HCT116 (cell line): ENCODE results near the gene SYDE1. TPM values are rescaled to one million over a fixed set of nuclear protein-coding genes. Genes with fewer than 3 reads are reported as not detected.

Experiments used
- ATAC-seq: fragments of 200-7000 bp; cut with Tn5 transposase; 2 replicates; pipeline ENCODE4 v1.9.1; 2020; ENCODE audit warnings: mild to moderate bottlenecking, moderate library complexity
- BruUV-seq: library from RNA; stranded (reverse); fragments of 400-500 nt; replicated peaks from 2 replicates; lab custom pipeline; 2021; lab: Mats Ljungman, UMichigan
- CTCF ChIA-PET: fragments of 300-600 bp; sonication (Branson Sonifier 250); formaldehyde crosslinking; loops from one replicate; lab custom pipeline; 2021; ENCODE audit warnings: antibody characterized with exemption; lab: Charles Lee
- POLR2A ChIA-PET: fragments of 300-600, 350-600 bp; sonication (Branson Sonifier 250); formaldehyde crosslinking; loops from one replicate; lab custom pipeline; 2021; ENCODE audit warnings: antibody characterized with exemption; lab: Charles Lee
- RAD21 ChIA-PET, 2 experiments: fragments of 300-600 bp; sonication (Branson Sonifier 250); formaldehyde crosslinking; loops; one replicate each; lab custom pipeline; 2023; ENCODE audit warnings: low total read pairs in 2 of 2; ENCODE audit not compliant: uncharacterized antibody in 2 of 2, unreplicated experiment in 2 of 2, low non-redundant PET in 1 of 2; lab: Charles Lee
- DNase-seq: peaks from one replicate; pipeline ENCODE4 v3.0.0-alpha.2; 2010; ENCODE audit warnings: low read depth, low spot score
- H2AFZ ChIP-seq: fragments of 200-600 bp; shearing (Covaris generic), sonication (generic); 2 replicates; pipeline ENCODE4 v1.6.1; 2017; ENCODE audit warnings: low read depth, mixed run types, mixed read lengths, antibody characterized with exemption, low read length; ENCODE audit not compliant: poor library complexity, severe bottlenecking
- H3K27ac ChIP-seq: 2 replicates; pipeline ENCODE4 v1.5.1; 2012; ENCODE audit warnings: low read depth, low read length
- H3K27me3 ChIP-seq: fragments of 200-600 bp; sonication (generic); 2 replicates; pipeline ENCODE4 v1.6.1; 2016; ENCODE audit warnings: mixed run types, low read length, mixed read lengths; ENCODE audit not compliant: insufficient read depth
- H3K36me3 ChIP-seq, 2 experiments: fragments of 200-500 bp in 1 of 2; fragments of 200-600 bp in 1 of 2; sonication (Bioruptor generic) in 1 of 2; sonication (generic) in 1 of 2; 2 replicates each; pipeline versions ENCODE4 v1.5.1 to v1.6.1; 2014 to 2016; ENCODE audit warnings: low read length in 2 of 2, inconsistent platforms in 1 of 2, mixed read lengths in 1 of 2, mixed run types in 1 of 2; ENCODE audit not compliant: insufficient read depth in 2 of 2, control insufficient read depth in 1 of 2
- H3K4me1 ChIP-seq, 2 experiments: fragments of 200-600 bp in 1 of 2; sonication (generic) in 1 of 2; 2 replicates each; pipeline versions ENCODE4 v1.5.1 to v1.6.1; 2012 to 2017; ENCODE audit warnings: low read length in 2 of 2, inconsistent platforms in 1 of 2, mild to moderate bottlenecking in 1 of 2, mixed read lengths in 1 of 2, mixed run types in 1 of 2, moderate library complexity in 1 of 2; ENCODE audit not compliant: insufficient read depth in 2 of 2, control insufficient read depth in 1 of 2
- H3K4me2 ChIP-seq: fragments of 200-600 bp; sonication (generic); 2 replicates; pipeline ENCODE4 v1.6.1; 2017; ENCODE audit warnings: mixed run types, low read length, mixed read lengths
- H3K4me3 ChIP-seq, 2 experiments: fragments of 200-600 bp in 1 of 2; sonication (generic) in 1 of 2; replicated peaks in 1 of 2; 2 replicates each; pipeline ENCODE4 v1.5.1; 2011 to 2016; ENCODE audit warnings: low read length in 2 of 2, control low read depth in 1 of 2, low read depth in 1 of 2, mild to moderate bottlenecking in 1 of 2, mixed read lengths in 1 of 2, mixed run types in 1 of 2
- H3K79me2 ChIP-seq: fragments of 200-600 bp; sonication (generic); 2 replicates; pipeline ENCODE4 v1.6.1; 2017; ENCODE audit warnings: mild to moderate bottlenecking, mixed run types, low read length, moderate library complexity, mixed read lengths; ENCODE audit not compliant: insufficient read depth
- H3K9ac ChIP-seq: fragments of 200-600 bp; sonication (generic); 2 replicates; pipeline ENCODE4 v1.6.1; 2016; ENCODE audit warnings: low read length, mixed read lengths
- H3K9me2 ChIP-seq: fragments of 200-600 bp; sonication (generic), shearing (Covaris generic); 2 replicates; pipeline ENCODE4 v1.6.1; 2017; ENCODE audit warnings: mixed run types, mild to moderate bottlenecking, moderate library complexity; ENCODE audit not compliant: insufficient read depth
- H3K9me3 ChIP-seq, 2 experiments: fragments of 200-500 bp in 1 of 2; fragments of 200-600 bp in 1 of 2; sonication (Bioruptor generic) in 1 of 2; sonication (generic) in 1 of 2; 2 replicates each; pipeline ENCODE4 v1.6.1; 2014 to 2017; ENCODE audit warnings: low read length in 2 of 2, mixed read lengths in 2 of 2, inconsistent platforms in 1 of 2, low read depth in 1 of 2, mild to moderate bottlenecking in 1 of 2, mixed run types in 1 of 2, moderate library complexity in 1 of 2; ENCODE audit not compliant: control insufficient read depth in 1 of 2, insufficient read depth in 1 of 2
- H4K20me1 ChIP-seq: fragments of 200-600 bp; sonication (generic), shearing (Covaris generic); 2 replicates; pipeline ENCODE4 v1.6.1; 2017; ENCODE audit warnings: mixed run types, mild to moderate bottlenecking, moderate library complexity; ENCODE audit not compliant: insufficient read depth
- CBX3 ChIP-seq: IDR thresholded peaks from 2 replicates; pipeline ENCODE4 v1.6.1; 2012; ENCODE audit warnings: low read depth
- EZH2 ChIP-seq: fragments of 200-600 bp; sonication (generic); IDR thresholded peaks from 2 replicates; pipeline ENCODE4 v1.6.1; 2017; ENCODE audit warnings: antibody characterized with exemption, mixed run types
- EZH2phosphoT487 ChIP-seq: fragments of 200-600 bp; IDR thresholded peaks from 2 replicates; pipeline ENCODE4 v1.6.1; 2018; ENCODE audit warnings: antibody characterized with exemption, borderline replicate concordance
- JUND ChIP-seq: IDR thresholded peaks from 2 replicates; pipeline ENCODE4 v1.6.1; 2012
- SIN3A ChIP-seq: IDR thresholded peaks from 2 replicates; pipeline ENCODE4 v1.6.1; 2012; ENCODE audit warnings: low read depth
- SRF ChIP-seq: IDR thresholded peaks from 2 replicates; pipeline ENCODE4 v1.6.1; 2012; ENCODE audit warnings: low read depth
- YY1 ChIP-seq: IDR thresholded peaks from 2 replicates; pipeline ENCODE4 v1.6.1; 2011; ENCODE audit warnings: low read length, low read depth, moderate library complexity, mild to moderate bottlenecking; ENCODE audit not compliant: insufficient replicate concordance; ENCODE audit errors: extremely low read depth
- intact Hi-C: fragments of 100-400 bp; cut with micrococcal nuclease; formaldehyde crosslinking; loops from 2 replicates; pipeline ENCODE4 v1.10.0; 2022
- total RNA-seq: library from RNA; stranded (reverse); gene quantifications from one replicate; pipeline ENCODE4 v1.2.1, GENCODE V29; 2021; ENCODE audit not compliant: unreplicated experiment
- TF ChIP-seq, protein P1 (sequence below), 3 experiments: fragments of 200-600 bp in 1 of 3; sonication (generic) in 1 of 3; IDR thresholded peaks in 2 of 3; conservative IDR thresholded peaks in 1 of 3; 2 replicates each; pipeline ENCODE4 v1.5.1; 2012 to 2017; ENCODE audit warnings: low read depth in 2 of 3, low read length in 2 of 3, antibody characterized with exemption in 1 of 3, borderline replicate concordance in 1 of 3, control low read depth in 1 of 3, mild to moderate bottlenecking in 1 of 3, mixed read lengths in 1 of 3, mixed run types in 1 of 3, moderate library complexity in 1 of 3; ENCODE audit not compliant: insufficient read depth in 1 of 3
- TF ChIP-seq, protein P2 (sequence below): IDR thresholded peaks from 2 replicates; pipeline ENCODE4 v1.6.1; 2012

Gene SYDE1
- total RNA-seq, 1 experiment from 2014 or later, result 4.9 TPM

DNA sequence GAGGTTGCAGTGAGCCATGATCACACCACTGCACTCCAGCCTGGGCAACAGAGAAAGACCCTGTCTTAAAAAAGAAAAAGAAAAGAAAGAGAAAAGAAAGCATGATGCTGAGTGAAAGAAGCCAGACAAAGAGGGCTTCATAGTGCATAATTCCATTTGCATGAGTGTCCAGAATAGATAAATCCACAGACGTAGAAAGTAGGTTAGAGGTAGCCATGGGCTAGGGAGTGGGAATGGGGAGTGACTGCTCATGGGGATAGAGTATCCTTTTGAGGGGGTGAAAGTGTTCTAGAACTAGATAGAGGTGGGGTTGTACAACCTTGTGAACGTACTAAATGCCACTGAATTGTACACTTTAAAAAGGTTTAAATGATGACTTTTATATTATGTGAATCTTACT is 32.8 kb upstream of the SYDE1 start:
- TF ChIP-seq YY1, result no peak
- TF ChIP-seq SRF, result no peak
- TF ChIP-seq EZH2, result no peak
- no peak for TF ChIP-seq CBX3
- TF ChIP-seq, protein P1, sequence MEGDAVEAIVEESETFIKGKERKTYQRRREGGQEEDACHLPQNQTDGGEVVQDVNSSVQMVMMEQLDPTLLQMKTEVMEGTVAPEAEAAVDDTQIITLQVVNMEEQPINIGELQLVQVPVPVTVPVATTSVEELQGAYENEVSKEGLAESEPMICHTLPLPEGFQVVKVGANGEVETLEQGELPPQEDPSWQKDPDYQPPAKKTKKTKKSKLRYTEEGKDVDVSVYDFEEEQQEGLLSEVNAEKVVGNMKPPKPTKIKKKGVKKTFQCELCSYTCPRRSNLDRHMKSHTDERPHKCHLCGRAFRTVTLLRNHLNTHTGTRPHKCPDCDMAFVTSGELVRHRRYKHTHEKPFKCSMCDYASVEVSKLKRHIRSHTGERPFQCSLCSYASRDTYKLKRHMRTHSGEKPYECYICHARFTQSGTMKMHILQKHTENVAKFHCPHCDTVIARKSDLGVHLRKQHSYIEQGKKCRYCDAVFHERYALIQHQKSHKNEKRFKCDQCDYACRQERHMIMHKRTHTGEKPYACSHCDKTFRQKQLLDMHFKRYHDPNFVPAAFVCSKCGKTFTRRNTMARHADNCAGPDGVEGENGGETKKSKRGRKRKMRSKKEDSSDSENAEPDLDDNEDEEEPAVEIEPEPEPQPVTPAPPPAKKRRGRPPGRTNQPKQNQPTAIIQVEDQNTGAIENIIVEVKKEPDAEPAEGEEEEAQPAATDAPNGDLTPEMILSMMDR (IDR thresholded peaks at IDR 0.05 in 2 of 3, conservative IDR thresholded peaks at IDR 0.05 in 1 of 3; ENCODE audit: borderline replicate concordance in 1 of 3, insufficient read depth in 1 of 3, low read depth in 2 of 3, low read length in 2 of 3), result no peak
- TF ChIP-seq, protein P2, sequence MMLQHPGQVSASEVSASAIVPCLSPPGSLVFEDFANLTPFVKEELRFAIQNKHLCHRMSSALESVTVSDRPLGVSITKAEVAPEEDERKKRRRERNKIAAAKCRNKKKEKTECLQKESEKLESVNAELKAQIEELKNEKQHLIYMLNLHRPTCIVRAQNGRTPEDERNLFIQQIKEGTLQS, result no peak
- no peak for TF ChIP-seq SIN3A
- no peak for TF ChIP-seq EZH2phosphoT487
- TF ChIP-seq JUND, result no peak
- Histone ChIP-seq H3K9me2 (no peaks in the 10 kb centered on the region), H3K79me2 (no peaks in the 10 kb centered on the region), H3K9me3 (no peaks in the 10 kb centered on the region), H3K4me1 (no peaks in the 10 kb centered on the region), H2AFZ (no peak overlapping the region), H3K36me3 (no peaks in the 10 kb centered on the region), H3K4me2 (no peak overlapping the region), H3K4me3 (no peak overlapping the region), H3K27me3 (no peaks in the 10 kb centered on the region), H3K27ac (no peak overlapping the region), H3K9ac (no peak overlapping the region), H4K20me1 (no peaks in the 10 kb centered on the region)
- no TSS peak for BruUV-seq
- intact Hi-C loops, result no loop called here
- ATAC-seq (no peak), DNase-seq (no peak)
- CTCF ChIA-PET, result interaction anchor here (1.5 kb wide), 1 partner anchor 500 kb away, joined by 4 read pairs; no protein-coding TSS in a partner anchor
- RAD21 ChIA-PET, result no interaction called here
- POLR2A ChIA-PET, result no interaction called here
